WERI-Rb-1 (cell line): ENCODE measurements around the gene GJE1.
A peak's percentile ranks its signal among the peaks of the same experiment; 100 is the strongest.
"Not testable (repeated sequence)": the region's sequence is repeated elsewhere in the genome, so short reads cannot be mapped to it uniquely, and the experiment has no call there.

Experiments used
- DNase-seq: peaks from one replicate; pipeline ENCODE4 v3.0.0-alpha.2; 2020
- H3K27ac ChIP-seq: fragments of 250-450 bp; sonication (Bioruptor Pico); 2 replicates; pipeline ENCODE4 v1.5.1; 2020; ENCODE audit warnings: mild to moderate bottlenecking, moderate library complexity
- H3K27me3 ChIP-seq: fragments of 250-450 bp; sonication (Bioruptor Pico); 2 replicates; pipeline ENCODE4 v1.5.1; 2021; ENCODE audit warnings: mild to moderate bottlenecking, low read depth, moderate library complexity; ENCODE audit not compliant: insufficient read depth, severe bottlenecking
- H3K36me3 ChIP-seq: fragments of 250-450 bp; sonication (Bioruptor Pico); 2 replicates; pipeline ENCODE4 v1.5.1; 2020; ENCODE audit warnings: mild to moderate bottlenecking, moderate library complexity
- H3K4me3 ChIP-seq: 2 replicates; pipeline ENCODE4 v1.5.1; 2011; ENCODE audit warnings: low read depth, mild to moderate bottlenecking, control low read depth, low read length
- H3K9me3 ChIP-seq: fragments of 250-450 bp; sonication (Bioruptor Pico); 2 replicates; pipeline ENCODE4 v1.5.1; 2021; ENCODE audit warnings: mild to moderate bottlenecking, moderate library complexity; ENCODE audit not compliant: severe bottlenecking
- CTCF ChIP-seq: IDR thresholded peaks from 2 replicates; pipeline ENCODE4 v1.5.1; 2011; ENCODE audit warnings: low read depth, mild to moderate bottlenecking, control low read depth, inconsistent platforms, low read length

GJE1 gene

DNA sequence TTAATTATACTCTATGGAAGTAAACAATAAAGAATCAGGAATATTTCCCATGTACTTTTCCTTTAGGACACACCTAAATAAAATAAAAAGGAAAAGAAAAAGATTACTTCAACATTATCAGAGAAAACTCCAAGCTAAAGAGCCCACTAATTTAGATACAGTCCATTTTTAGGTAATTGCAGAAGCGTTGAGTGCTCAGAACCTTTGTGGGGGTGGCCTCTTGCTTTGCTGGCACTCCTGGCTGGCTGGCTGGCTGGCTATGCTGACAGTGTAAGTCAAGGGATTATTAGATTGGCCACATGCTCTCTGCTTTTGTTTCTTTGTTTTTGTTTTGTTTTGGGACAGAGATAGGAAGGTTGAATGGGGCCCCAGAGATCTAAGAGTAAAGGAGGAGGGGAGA, at the start of gene GJE1:
TSS of gene GJE1 (plus strand) at position 301 of the 400 bp plus-strand sequence. CDS start 234 bp downstream, outside the sequence.
- Histone ChIP-seq H3K36me3 (no peaks in the 10 kb centered on the region), H3K4me3 (no peak within 1 kb of the TSS), H3K27me3 (no peaks in the 10 kb centered on the region), H3K9me3 (no peaks in the 10 kb centered on the region), H3K27ac (no peak within 1 kb of the TSS)
- no peak for DNase-seq
- TF ChIP-seq CTCF, result no peak

DNA sequence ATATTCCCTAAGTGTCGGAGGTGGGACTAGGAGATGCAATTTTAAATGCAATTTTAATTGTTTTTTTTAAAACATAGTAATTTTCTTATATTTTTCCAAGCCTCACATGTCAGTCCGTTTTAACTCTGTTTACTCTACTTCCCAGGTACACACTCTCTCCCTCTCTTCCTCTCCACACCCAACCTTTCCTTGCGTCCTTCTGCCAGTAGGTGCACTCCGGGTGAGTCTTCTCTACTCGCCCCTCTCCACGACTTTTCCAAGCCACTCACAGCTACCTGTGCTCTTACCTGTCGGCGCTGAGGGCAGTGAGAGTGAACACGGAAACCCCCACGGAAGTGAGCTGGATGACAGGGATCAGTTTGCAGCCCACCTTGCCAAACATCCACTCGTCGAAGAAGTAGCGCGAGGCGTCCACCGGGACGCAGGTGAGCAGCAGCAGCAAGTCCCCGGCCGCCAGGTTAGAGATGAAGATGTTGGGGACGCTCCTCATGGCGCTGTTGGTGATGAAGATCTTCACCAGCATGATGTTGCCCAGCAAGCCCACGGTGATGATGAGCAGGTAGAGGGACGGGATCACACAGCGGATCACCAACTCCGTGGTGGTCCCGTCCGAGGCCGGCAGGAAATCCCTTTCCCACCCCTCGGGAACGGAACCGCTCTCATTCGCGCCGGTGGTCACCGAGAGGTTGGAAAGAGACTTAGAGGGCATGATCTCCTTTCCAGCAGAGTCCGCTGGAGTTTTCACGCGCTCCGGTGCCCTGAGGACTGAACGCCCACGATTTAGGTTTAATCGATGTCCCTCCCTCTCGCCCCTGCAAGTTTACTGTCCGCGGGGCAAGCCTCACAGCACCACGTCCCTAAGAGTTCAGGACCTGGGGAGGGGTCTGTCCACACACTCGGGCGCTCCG, 44.5 kb upstream of the GJE1 start:
- no peak for TF ChIP-seq CTCF
- Histone ChIP-seq H3K9me3 (no peaks in the 10 kb centered on the region), H3K4me3 (no peak overlapping the region), H3K36me3 (no peaks in the 10 kb centered on the region), H3K27me3 (peaks cover 9% of the 10 kb centered on the region), H3K27ac (no peak overlapping the region)
- no peak for DNase-seq

DNA sequence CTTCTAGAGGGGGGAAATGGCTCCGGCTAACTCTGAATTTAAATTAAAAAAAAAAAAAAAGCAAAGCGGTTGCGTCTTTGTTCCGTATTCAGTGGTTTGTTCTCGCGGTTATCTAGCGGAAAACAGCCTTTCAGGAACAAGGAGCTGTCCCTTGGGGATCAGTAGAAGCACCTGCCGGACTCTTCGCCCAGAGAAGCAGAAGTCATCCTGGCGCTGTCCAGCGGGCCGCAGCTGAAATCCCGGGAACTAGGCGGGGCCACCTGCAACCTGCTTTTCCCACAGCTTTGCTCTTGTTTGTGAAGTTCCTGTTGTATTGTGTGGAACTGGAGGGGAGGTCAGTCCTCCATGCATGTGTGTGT, 43.9 kb upstream of the GJE1 start:
- no peak for DNase-seq
- peaks cover 9% of the 10 kb centered on the region for H3K27me3 ChIP-seq
- no peaks in the 10 kb centered on the region for H3K36me3 ChIP-seq
- TF ChIP-seq CTCF, result no peak
- H3K4me3 ChIP-seq, result no peak overlapping the region
- H3K27ac ChIP-seq, result no peak overlapping the region
- no peaks in the 10 kb centered on the region for H3K9me3 ChIP-seq

DNA sequence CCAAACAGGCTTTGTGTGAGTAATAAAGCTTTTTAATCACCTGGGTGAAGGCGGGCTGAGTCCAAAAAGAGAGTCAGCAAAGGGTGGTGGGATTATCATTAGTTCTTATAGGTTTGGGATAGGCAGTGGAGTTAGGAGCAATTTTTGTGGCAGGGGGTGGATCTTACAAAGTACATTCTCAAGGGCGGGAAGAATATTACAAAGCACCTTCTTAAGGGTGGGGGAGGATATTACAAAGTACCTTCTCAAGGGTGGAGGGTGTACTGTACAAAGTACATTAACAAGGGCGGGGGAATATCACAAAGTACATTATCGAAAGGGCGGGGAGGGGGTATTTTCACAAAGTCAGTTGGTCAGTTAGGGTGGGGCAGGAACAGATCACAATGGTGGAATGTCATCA, 27.9 kb upstream of the GJE1 start:
- H3K9me3 ChIP-seq, H3K36me3 ChIP-seq, H3K27me3 ChIP-seq, H3K27ac ChIP-seq, H3K4me3 ChIP-seq, DNase-seq: not testable (repeated sequence)

DNA sequence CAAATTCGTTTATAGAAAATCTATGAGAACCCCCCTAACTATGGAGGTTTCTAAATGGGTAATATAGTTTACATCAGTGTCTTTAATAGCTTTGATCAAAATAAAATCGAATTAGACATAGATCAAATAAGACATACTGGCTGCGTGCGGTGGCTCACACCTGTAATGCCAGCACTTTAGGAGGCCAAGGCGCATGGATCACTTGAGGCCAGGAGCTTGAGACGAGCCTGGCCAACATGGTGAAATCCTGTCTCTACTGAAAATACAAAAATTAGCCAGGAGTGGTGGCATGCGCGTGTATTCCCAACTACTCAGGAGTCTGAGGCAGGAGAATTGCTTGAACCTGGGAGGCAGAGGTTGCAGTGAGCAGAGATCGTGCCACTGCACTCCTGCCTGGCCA, 21.9 kb upstream of the GJE1 start:
- not testable (repeated sequence) for H3K4me3 ChIP-seq, H3K36me3 ChIP-seq, H3K9me3 ChIP-seq, H3K27ac ChIP-seq, DNase-seq, H3K27me3 ChIP-seq

DNA sequence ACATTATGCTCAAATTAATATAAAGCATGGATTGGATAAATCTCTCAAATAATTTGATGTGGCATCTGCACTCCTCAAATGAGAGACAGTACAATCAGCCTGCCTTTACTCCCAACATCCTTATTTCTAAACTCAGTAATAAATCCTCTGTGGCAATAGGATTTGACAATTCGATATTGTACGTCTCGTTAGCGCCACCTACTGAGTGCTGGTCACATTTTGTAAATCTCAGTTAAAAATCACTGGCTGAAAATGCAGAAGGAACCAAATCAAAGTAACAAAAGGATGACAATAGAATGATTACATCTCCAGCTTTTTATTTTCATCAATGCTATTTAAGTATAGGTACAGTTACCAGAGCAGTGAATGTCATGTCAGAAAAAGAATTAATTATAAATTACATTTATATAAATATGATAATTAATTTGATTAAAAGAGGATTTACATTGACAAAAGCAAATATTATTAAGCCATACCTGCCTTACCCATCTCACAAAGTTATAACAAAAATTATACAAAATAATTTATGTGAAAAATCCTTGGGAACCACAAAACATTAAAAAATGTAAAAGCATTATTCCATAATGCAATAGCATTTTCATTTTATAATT, 20.2 kb upstream of the GJE1 start:
- Histone ChIP-seq H3K4me3 (no peak overlapping the region), H3K9me3 (no peaks in the 10 kb centered on the region), H3K36me3 (no peaks in the 10 kb centered on the region), H3K27ac (no peak overlapping the region), H3K27me3 (no peaks in the 10 kb centered on the region)
- peak; percentile 69 for DNase-seq
- peak; percentile 48 for TF ChIP-seq CTCF
